HG02759 (cell line): ENCODE data around the gene PIKFYVE.

Experiments used
- ATAC-seq: cut with Tn5 transposase; IDR thresholded peaks from one replicate; pipeline ENCODE4 v1.9.1; 2021; ENCODE audit warnings: mild to moderate bottlenecking, moderate library complexity; ENCODE audit not compliant: unreplicated experiment

Gene PIKFYVE

DNA sequence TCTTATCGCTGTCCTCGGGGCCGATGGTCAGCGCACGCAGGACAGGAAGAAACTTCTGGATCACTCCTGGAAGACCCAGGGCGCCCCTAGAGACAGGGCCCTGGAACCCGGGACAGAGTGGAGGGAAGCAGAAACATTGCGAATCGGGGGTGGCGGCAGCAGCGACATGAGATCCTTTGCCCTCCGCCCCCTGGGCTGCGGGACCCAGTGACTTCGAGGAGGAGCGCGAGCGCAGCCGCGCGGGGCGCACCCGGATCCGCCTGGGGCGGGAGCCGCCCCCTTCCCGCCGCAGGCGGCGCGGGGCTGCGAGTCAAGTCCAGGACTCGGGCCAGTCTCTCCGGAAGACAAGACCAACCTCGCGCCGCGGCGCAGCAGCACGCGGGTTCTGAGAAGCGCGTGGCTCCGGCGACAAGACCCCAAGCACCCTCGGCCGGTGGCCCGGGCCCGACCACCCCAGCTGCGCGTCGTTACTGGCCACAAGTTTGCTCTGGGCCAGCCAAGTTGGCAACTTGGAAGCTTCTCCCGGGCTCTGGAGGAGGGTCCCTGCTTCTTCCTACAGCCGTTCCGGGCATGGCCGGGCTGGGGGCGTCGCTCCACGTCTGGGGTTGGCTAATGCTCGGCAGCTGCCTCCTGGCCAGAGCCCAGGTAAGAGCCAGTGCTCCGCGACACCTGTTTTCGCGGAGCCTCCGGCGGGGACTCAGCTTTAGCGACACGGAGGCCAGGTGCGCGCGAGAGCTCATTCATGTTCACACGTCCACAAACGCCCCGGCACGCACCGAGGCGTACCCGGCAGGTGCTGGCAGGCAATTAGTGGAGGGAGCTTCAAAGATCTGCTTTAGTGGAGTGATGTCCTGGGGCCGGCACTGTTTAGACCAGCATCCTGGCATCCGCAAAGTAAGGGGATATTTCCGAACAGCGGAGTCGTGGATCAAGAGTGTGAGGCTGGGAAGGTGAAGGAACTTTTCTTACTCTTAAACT is 140.7 kb downstream of the PIKFYVE start, which contains the start of gene PTH2R:
PTH2R (plus strand) TSS at position 319 of the 978 bp plus-strand sequence; CDS start at position 571, 252 bp downstream.
- ATAC-seq: no peak

DNA sequence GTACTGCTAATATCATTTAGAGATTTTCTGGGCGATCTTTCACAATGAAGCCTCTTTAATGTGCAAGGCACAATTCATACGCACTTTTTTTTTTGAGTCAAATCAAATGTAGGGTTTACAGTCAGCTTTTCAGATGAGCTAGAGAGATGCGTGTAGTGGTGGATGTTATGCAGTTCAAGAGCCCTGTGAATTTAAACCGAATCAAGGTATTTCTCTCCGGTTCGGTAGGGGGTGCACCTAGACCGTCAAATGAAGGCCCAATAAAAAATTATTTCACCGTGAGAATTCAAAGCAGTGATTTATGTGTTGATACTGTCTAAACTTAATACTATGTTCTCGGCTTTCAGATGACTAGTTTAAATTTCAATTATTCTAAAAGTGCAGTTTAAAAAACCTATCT is 141.6 kb downstream of the PIKFYVE start:
- peak; percentile 55 for ATAC-seq
